Gastroesophageal sphincter (tissue), 4 donors: ENCODE results near the gene MID1IP1. TPM values are rescaled to one million over a fixed set of nuclear protein-coding genes. Genes with fewer than 3 reads are reported as not detected.

Source experiments
- ATAC-seq: fragments of 150-250 bp; one replicate; pipeline ENCODE4 v1.9.1; 2016; ENCODE audit warnings: mild to moderate bottlenecking, moderate library complexity
- H3K27ac ChIP-seq, 4 donors: fragments of 200-600 bp; sonication (generic) in 3 of 4; 1 replicate in 3 of 4; 2 replicates in 1 of 4; pipeline ENCODE4 v1.5.1; 2016 to 2019
- H3K27me3 ChIP-seq: fragments of 200-600 bp; sonication (generic); one replicate; pipeline ENCODE4 v1.5.1; 2019
- H3K36me3 ChIP-seq, 2 donors: fragments of 200-600 bp; sonication (generic); one replicate each; pipeline ENCODE4 v1.5.1; 2019; ENCODE audit warnings: control low read depth in 1 of 2
- H3K4me1 ChIP-seq, 3 donors: fragments of 200-600 bp; sonication (generic); 1 replicate in 2 of 3; 2 replicates in 1 of 3; pipeline ENCODE4 v1.5.1; 2016 to 2019; ENCODE audit warnings: control low read depth in 2 of 3
- H3K4me3 ChIP-seq, 2 donors: fragments of 200-600 bp; sonication (generic); one replicate each; pipeline ENCODE4 v1.5.1; 2019; ENCODE audit warnings: mild to moderate bottlenecking in 1 of 2, moderate library complexity in 1 of 2
- H3K9me3 ChIP-seq, 3 donors: fragments of 200-600 bp; sonication (generic); one replicate each; pipeline ENCODE4 v1.5.1; 2017 to 2019; ENCODE audit warnings: control low read depth in 2 of 3
- EP300 ChIP-seq: sonication (generic); formaldehyde crosslinking; IDR thresholded peaks from one replicate; pipeline ENCODE4 v1.6.1; 2017; ENCODE audit warnings: antibody characterized with exemption, mild to moderate bottlenecking
- POLR2A ChIP-seq, 2 donors: fragments of 450-650 bp; IDR thresholded peaks; one replicate each; pipeline ENCODE4 v1.6.1; 2017; ENCODE audit warnings: antibody characterized with exemption in 2 of 2, mild to moderate bottlenecking in 2 of 2, moderate library complexity in 1 of 2
- POLR2AphosphoS5 ChIP-seq: sonication (generic); formaldehyde crosslinking; IDR thresholded peaks from one replicate; pipeline ENCODE4 v1.6.1; 2017; ENCODE audit warnings: antibody characterized with exemption
- WGBS, 2 donors: methylation state at CpG; one replicate each; pipeline ENCODE4 v1.1.5; 2018; ENCODE audit warnings: low coverage in 1 of 2; 5-methylcytosine and 5-hydroxymethylcytosine counted together
- total RNA-seq, 4 donors: library from RNA; depleted of rRNA; stranded (reverse); fragments of >200 nt; gene quantifications; one replicate each; pipeline ENCODE4 v1.1.0, GENCODE V29; 2016
- TF ChIP-seq, protein P1 (sequence below), 4 experiments: fragments of 200-600 bp in 2 of 4; fragments of 450-650 bp in 2 of 4; sonication (generic) in 1 of 4; IDR thresholded peaks; one replicate each; pipeline ENCODE4 v1.5.1; 2017 to 2019; ENCODE audit warnings: antibody characterized with exemption in 4 of 4, mild to moderate bottlenecking in 2 of 4, moderate library complexity in 2 of 4

Gene MID1IP1
- total RNA-seq, 4 donors from 2014 or later: 54.0 to 69.2 (median 56.9) TPM

- H3K27ac ChIP-seq: peak overlapping the region in 2 of 4 donors; percentile 91 to 93
- WGBS, 2 donors: 60 to 73% methylated on average over 3 of the region's 5 CpGs
Observed at GRCh38 chrX:38799995-38800580, 1.2 kb upstream of the MID1IP1 start.

GRCh38 chrX:38803243-38803587 is 2.0 kb downstream of the MID1IP1 start:
- no peaks in the 10 kb centered on the region for H3K9me3 ChIP-seq
- no peak for ATAC-seq
- no peaks in the 10 kb centered on the region for H3K36me3 ChIP-seq
- no peaks in the 10 kb centered on the region for H3K27me3 ChIP-seq
- H3K27ac ChIP-seq: peak overlapping the region; percentile 76 to 93 (median 90)
- H3K4me3 ChIP-seq: peak overlapping the region; percentile 59 to 67
- no peak for TF ChIP-seq EP300
- peaks cover 0 to 38% (median 0%) of the 10 kb centered on the region in 3 donors for H3K4me1 ChIP-seq
- no CpG with 5 or more reads among the region's 3 CpGs for WGBS, 2 donors

More at GRCh38 chrX:38799995-38800580, 1.2 kb upstream of the MID1IP1 start:
- Histone ChIP-seq H3K36me3 (no peaks in the 10 kb centered on the region), H3K4me3 (no peak overlapping the region), H3K27me3 (no peaks in the 10 kb centered on the region), H3K9me3 (no peaks in the 10 kb centered on the region), H3K4me1 (peaks cover 0 to 20% (median 0%) of the 10 kb centered on the region in 3 donors)
- TF ChIP-seq, protein P1, sequence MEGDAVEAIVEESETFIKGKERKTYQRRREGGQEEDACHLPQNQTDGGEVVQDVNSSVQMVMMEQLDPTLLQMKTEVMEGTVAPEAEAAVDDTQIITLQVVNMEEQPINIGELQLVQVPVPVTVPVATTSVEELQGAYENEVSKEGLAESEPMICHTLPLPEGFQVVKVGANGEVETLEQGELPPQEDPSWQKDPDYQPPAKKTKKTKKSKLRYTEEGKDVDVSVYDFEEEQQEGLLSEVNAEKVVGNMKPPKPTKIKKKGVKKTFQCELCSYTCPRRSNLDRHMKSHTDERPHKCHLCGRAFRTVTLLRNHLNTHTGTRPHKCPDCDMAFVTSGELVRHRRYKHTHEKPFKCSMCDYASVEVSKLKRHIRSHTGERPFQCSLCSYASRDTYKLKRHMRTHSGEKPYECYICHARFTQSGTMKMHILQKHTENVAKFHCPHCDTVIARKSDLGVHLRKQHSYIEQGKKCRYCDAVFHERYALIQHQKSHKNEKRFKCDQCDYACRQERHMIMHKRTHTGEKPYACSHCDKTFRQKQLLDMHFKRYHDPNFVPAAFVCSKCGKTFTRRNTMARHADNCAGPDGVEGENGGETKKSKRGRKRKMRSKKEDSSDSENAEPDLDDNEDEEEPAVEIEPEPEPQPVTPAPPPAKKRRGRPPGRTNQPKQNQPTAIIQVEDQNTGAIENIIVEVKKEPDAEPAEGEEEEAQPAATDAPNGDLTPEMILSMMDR (IDR thresholded peaks at IDR 0.05): peak in 1 of 4 experiments; percentile 8
- no peak for TF ChIP-seq EP300
- ATAC-seq: no peak

DNA sequence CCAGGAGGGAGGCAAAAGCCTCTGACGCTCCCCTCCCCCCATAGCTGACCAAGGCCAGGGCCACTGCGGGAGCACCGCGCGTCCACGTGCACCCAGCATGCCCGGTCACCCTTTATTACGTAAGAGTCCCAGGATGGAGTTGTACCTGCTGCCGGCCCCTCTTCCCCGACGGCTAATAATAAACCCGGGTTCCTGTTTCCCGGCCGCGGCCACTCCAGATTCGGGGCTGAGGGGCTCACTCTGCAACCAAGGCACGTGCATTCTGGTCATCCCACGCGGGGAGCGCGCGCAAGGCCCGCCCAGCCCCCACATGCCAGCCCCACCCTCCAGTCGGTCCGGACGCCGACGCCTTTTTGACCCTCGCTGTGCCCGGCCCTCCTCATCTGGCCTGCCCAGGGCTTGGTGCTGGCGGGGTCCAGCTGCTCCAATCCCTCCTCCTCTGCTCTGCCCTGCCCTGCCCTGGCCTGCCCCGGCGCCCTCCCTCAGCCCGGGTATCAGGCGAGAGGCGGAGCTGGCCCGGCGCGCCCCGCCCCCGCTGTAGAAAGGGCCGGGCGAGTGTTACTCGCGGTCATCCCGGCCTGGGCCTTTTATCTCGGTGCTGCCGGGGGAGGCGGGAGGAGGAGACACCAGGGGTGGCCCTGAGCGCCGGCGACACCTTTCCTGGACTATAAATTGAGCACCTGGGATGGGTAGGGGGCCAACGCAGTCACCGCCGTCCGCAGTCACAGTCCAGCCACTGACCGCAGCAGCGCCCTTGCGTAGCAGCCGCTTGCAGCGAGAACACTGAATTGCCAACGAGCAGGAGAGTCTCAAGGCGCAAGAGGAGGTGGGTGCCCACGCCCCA is 2.6 kb downstream of the MID1IP1 start:
- H3K36me3 ChIP-seq: no peaks in the 10 kb centered on the region
- WGBS, 2 donors: no CpG with 5 or more reads among the region's 64 CpGs

DNA sequence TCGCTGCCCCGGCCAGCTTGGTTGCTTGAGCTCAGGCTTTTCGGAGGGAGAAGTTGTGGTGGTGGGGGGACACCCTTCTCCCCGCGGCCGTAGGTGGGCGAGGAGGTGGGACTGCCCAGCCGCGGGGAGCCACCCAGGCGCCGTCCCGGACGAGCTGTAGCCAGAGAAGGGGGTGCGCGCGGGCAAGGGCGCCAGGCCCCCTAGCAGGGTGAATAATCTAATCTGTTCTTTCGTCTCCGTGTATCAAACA is 3.1 kb downstream of the MID1IP1 start:
- Histone ChIP-seq H3K27me3 (no peaks in the 10 kb centered on the region), H3K27ac (peak overlapping the region; percentile 76 to 93 (median 90)), H3K9me3 (no peaks in the 10 kb centered on the region), H3K4me3 (peak overlapping the region; percentile 59 to 67), H3K36me3 (no peaks in the 10 kb centered on the region), H3K4me1 (peaks cover 0 to 38% (median 0%) of the 10 kb centered on the region in 3 donors)
- ATAC-seq: no peak
- TF ChIP-seq, protein P1 (IDR thresholded peaks at IDR 0.05): no peak
- TF ChIP-seq EP300: no peak
- WGBS, 2 donors: no CpG with 5 or more reads among the region's 19 CpGs

More for the DNA sequence above, 2.6 kb downstream of the MID1IP1 start:
- peak; percentile 73 to 75 for TF ChIP-seq POLR2A (IDR thresholded peaks at IDR 0.05)
- TF ChIP-seq POLR2AphosphoS5: peak; percentile 82
- TF ChIP-seq, protein P1 (IDR thresholded peaks at IDR 0.05): no peak
- TF ChIP-seq EP300: peak; percentile 36
- Histone ChIP-seq H3K4me3 (peak overlapping the region; percentile 59 to 67), H3K27me3 (no peaks in the 10 kb centered on the region), H3K9me3 (no peaks in the 10 kb centered on the region), H3K27ac (peak overlapping the region; percentile 76 to 93 (median 90)), H3K4me1 (peaks cover 0 to 38% (median 0%) of the 10 kb centered on the region in 3 donors)
- ATAC-seq: peak; percentile 78

DNA sequence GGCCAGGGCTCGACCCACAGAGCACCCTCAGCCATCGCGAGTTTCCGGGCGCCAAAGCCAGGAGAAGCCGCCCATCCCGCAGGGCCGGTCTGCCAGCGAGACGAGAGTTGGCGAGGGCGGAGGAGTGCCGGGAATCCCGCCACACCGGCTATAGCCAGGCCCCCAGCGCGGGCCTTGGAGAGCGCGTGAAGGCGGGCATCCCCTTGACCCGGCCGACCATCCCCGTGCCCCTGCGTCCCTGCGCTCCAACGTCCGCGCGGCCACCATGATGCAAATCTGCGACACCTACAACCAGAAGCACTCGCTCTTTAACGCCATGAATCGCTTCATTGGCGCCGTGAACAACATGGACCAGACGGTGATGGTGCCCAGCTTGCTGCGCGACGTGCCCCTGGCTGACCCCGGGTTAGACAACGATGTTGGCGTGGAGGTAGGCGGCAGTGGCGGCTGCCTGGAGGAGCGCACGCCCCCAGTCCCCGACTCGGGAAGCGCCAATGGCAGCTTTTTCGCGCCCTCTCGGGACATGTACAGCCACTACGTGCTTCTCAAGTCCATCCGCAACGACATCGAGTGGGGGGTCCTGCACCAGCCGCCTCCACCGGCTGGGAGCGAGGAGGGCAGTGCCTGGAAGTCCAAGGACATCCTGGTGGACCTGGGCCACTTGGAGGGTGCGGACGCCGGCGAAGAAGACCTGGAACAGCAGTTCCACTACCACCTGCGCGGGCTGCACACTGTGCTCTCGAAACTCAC is 3.6 kb downstream of the MID1IP1 start:
- H3K9me3 ChIP-seq: no peaks in the 10 kb centered on the region
- H3K27me3 ChIP-seq: no peaks in the 10 kb centered on the region
- TF ChIP-seq EP300 (no peak), POLR2AphosphoS5 (peak; percentile 11)
- peak overlapping the region; percentile 59 to 67 for H3K4me3 ChIP-seq
- ATAC-seq: no peak
- H3K4me1 ChIP-seq: peaks cover 0 to 38% (median 0%) of the 10 kb centered on the region in 3 donors
- WGBS, 2 donors: no CpG with 5 or more reads among the region's 66 CpGs
- H3K27ac ChIP-seq: peak overlapping the region; percentile 76 to 93 (median 90)
- no peaks in the 10 kb centered on the region for H3K36me3 ChIP-seq
